Myometrial cell (primary cell): ENCODE measurements around the gene APOBEC4. TPM values are rescaled to one million over a fixed set of nuclear protein-coding genes. Genes with fewer than 3 reads are reported as not detected.

ENCODE experiments used
- total RNA-seq: library from RNA; depleted of rRNA; stranded (reverse); fragments of >200 nt; gene quantifications from 2 replicates; pipeline ENCODE4 v1.2.3, GENCODE V29; 2015

Gene APOBEC4, protein sequence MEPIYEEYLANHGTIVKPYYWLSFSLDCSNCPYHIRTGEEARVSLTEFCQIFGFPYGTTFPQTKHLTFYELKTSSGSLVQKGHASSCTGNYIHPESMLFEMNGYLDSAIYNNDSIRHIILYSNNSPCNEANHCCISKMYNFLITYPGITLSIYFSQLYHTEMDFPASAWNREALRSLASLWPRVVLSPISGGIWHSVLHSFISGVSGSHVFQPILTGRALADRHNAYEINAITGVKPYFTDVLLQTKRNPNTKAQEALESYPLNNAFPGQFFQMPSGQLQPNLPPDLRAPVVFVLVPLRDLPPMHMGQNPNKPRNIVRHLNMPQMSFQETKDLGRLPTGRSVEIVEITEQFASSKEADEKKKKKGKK
- total RNA-seq = not detected in 2 replicates

DNA sequence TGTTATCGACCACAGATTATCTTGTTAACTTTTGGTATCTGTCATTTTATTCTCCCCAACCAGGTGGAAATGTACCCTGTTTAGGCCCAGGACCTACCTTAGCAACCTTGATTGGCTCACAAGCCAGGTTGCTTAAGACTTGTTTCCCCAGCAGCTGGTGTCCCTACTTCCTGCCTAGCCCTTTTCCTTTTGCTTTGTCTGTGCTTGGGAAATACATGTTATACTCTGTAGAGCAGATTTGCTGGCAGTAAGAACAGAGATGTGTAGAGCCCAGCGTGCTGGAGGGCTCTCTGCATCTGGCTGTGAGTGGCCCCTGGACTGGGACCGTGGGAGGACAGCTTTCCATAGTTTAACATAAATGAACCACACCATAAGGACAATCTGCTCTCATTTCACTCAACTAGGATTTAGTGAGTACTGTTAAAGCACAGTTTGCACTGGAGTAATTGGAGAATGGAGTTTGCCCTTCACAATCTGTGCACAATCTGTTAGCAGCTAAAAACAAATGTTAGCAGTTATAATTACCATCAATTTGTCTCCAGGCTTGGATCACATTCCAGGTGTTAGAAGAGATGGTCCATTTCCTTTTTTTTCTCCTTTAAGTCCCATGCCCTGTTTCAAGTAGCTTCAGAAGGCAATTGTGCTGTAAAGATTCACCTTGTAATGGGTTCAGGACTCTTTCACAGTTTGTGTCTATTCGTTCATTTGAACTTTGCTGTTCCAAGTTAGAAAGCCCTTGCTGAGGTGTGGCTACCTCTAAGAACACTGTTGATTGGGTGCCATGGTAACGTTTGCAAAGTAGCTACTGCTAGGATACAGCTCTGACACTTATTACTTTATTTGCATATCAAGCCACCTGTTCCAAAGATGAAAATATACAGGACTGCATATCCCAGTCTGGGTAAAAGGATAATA lies at the start of gene APOBEC4:
Gene APOBEC4, minus strand, starts transcription at position 770 of the 915 bp plus-strand sequence. CDS start 4,535 bp downstream, outside the sequence.

DNA sequence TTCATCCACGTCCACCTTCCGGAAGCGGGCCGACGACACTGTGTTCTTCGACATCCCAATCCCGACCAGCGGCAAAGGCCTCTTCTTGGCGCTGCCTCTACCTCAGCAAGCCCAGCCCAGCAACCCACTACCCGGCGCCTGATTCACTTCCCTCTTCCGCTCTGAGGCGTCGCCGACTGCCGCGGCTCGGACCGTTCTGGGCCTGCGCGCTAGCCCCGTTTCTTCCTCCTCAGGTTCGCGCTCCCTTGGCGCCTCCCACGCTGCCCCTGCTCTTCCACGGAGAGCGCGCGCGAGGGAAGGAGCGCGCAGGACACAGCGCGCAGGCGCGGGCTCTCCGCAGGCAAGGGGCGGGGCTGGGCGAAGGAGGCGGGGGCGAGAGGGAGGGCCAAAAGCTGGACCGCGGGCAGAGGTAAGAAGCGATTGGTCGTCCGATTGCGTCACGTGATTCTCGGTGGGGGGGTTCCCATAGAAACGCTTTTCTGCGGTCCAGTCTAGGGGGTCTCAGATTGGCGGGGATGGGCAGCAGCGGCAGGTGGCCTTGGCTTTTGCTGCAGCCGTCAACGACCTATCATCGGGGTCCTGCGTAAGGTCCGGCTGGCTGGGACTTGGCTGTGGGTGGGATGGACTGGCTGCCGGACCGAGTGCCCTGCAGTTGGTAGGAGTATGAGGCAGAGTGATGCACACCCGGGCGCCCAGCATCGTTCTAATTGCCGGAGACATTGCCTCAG lies 17.3 kb downstream of the APOBEC4 start, which contains the start of gene ARPC5:
Gene ARPC5, minus strand, starts transcription at position 178 of the 728 bp plus-strand sequence. Its CDS starts 124 bp downstream, at position 54.

Other genes with a start within 250 kb of the APOBEC4 start
- gene NMNAT2, start 234.9 kb downstream of the APOBEC4 start, total RNA-seq = 0.53 and 1.4 TPM in 2 replicates
- gene SMG7, start 180.8 kb downstream of the APOBEC4 start, total RNA-seq = 17.0 and 20.2 TPM in 2 replicates
- not detected in 2 replicates for gene NCF2, start 62.9 kb downstream of the APOBEC4 start, total RNA-seq
- gene ARPC5, start 17.5 kb downstream of the APOBEC4 start, total RNA-seq = 183 and 255 TPM in 2 replicates
- 5.8 and 6.0 TPM in 2 replicates for gene RGL1, start 151.8 kb upstream of the APOBEC4 start, total RNA-seq